PFSK-1 (cell line): Measurements from ENCODE around the gene SLC48A1.

Experiments used
- FOXP2 ChIP-seq: optimal IDR thresholded peaks from 2 replicates; pipeline ENCODE3; 2011; ENCODE audit warnings: borderline replicate concordance, control low read depth, inconsistent platforms; ENCODE audit not compliant: insufficient read depth; ENCODE audit errors: extremely low read length, extremely low read depth
- POLR2AphosphoS5 ChIP-seq: IDR thresholded peaks from 2 replicates; pipeline ENCODE4 v1.6.1; 2012; ENCODE audit warnings: low read depth, mild to moderate bottlenecking, control low read depth, low read length, moderate library complexity
- REST ChIP-seq, 2 experiments: IDR thresholded peaks; 2 replicates each; pipeline versions ENCODE4 v1.6.1 to v1.8.0; 2011 to 2012; ENCODE audit warnings: low read depth in 2 of 2, low read length in 2 of 2, control low read depth in 1 of 2, inconsistent platforms in 1 of 2, mild to moderate bottlenecking in 1 of 2, moderate library complexity in 1 of 2; ENCODE audit not compliant: insufficient read depth in 1 of 2
- SIN3A ChIP-seq: IDR thresholded peaks from 2 replicates; pipeline ENCODE4 v1.6.1; 2012; ENCODE audit warnings: mild to moderate bottlenecking, low read length, moderate library complexity, borderline replicate concordance; ENCODE audit not compliant: insufficient read depth
- TAF1 ChIP-seq: IDR thresholded peaks from 2 replicates; pipeline ENCODE4 v1.6.1; 2012; ENCODE audit warnings: low read length, control low read depth, borderline replicate concordance; ENCODE audit not compliant: insufficient read depth

The SLC48A1 gene

GRCh38 chr12:47793015-47793681, 20.1 kb downstream of the SLC48A1 start:
- TF ChIP-seq REST (IDR thresholded peaks at IDR 0.05; ENCODE audit: insufficient read depth in 1 of 2, low read depth in 2 of 2, low read length in 2 of 2) (no peak), FOXP2 (no peak), POLR2AphosphoS5 (no peak), SIN3A (no peak)

GRCh38 chr12:47794679-47795078, 21.6 kb downstream of the SLC48A1 start:
- TF ChIP-seq POLR2AphosphoS5 (no peak), TAF1 (no peak), REST (IDR thresholded peaks at IDR 0.05; ENCODE audit: insufficient read depth in 1 of 2, low read depth in 2 of 2, low read length in 2 of 2) (no peak), FOXP2 (no peak), SIN3A (no peak)

- no peak for TF ChIP-seq POLR2AphosphoS5
- TF ChIP-seq SIN3A = no peak
- no peak for TF ChIP-seq REST (IDR thresholded peaks at IDR 0.05; ENCODE audit: insufficient read depth in 1 of 2, low read depth in 2 of 2, low read length in 2 of 2)
- TF ChIP-seq TAF1 = no peak
These were observed 22.2 kb downstream of the SLC48A1 start for GRCh38 chr12:47795121-47795813.

GRCh38 chr12:47795814-47796411, 22.9 kb downstream of the SLC48A1 start:
- TF ChIP-seq TAF1 (no peak), SIN3A (no peak), REST (IDR thresholded peaks at IDR 0.05; ENCODE audit: insufficient read depth in 1 of 2, low read depth in 2 of 2, low read length in 2 of 2) (no peak)
